Uterus (tissue), 4 donors: Measurements from ENCODE around the gene GRIK4. TPM values are rescaled to one million over a fixed set of nuclear protein-coding genes. Genes with fewer than 3 reads are reported as not detected.

ENCODE experiments used
- DNase-seq, 2 donors: peaks; one replicate each; pipeline ENCODE4 v3.0.0-alpha.2; 2019 to 2020
- H3K27ac ChIP-seq, 2 donors: fragments of 200-600 bp; sonication (generic); 1 replicate in 1 of 2; 2 replicates in 1 of 2; pipeline ENCODE4 v1.5.1; 2016 to 2018
- H3K27me3 ChIP-seq, 2 donors: fragments of 200-600 bp; sonication (generic); one replicate each; pipeline ENCODE4 v1.5.1; 2018 to 2019; ENCODE audit warnings: control low read depth in 1 of 2
- H3K36me3 ChIP-seq, 2 donors: fragments of 200-600 bp; sonication (generic); one replicate each; pipeline ENCODE4 v1.5.1; 2019; ENCODE audit warnings: control low read depth in 1 of 2
- H3K4me1 ChIP-seq, 2 donors: fragments of 200-600 bp; sonication (generic); one replicate each; pipeline ENCODE4 v1.5.1; 2018 to 2019; ENCODE audit warnings: control low read depth in 1 of 2
- H3K4me3 ChIP-seq, 2 donors: fragments of 200-600 bp; sonication (generic); 1 replicate in 1 of 2; 2 replicates in 1 of 2; pipeline ENCODE4 v1.5.1; 2018 to 2019; ENCODE audit warnings: mild to moderate bottlenecking in 1 of 2
- H3K9me3 ChIP-seq, 2 donors: fragments of 200-600 bp; sonication (generic); one replicate each; pipeline ENCODE4 v1.5.1; 2019; ENCODE audit warnings: control low read depth in 1 of 2
- POLR2A ChIP-seq, 2 donors: fragments of 450-650 bp; IDR thresholded peaks; one replicate each; pipeline ENCODE4 v1.6.1; 2016; ENCODE audit warnings: antibody characterized with exemption in 2 of 2, mild to moderate bottlenecking in 1 of 2, moderate library complexity in 1 of 2
- intact Hi-C: fragments of 100-400 bp; cut with DNase I; formaldehyde crosslinking; loops from one replicate; pipeline ENCODE4 v1.15.1; 2023; ENCODE audit warnings: low total_unique reads
- total RNA-seq, 4 donors: library from RNA; depleted of rRNA in 3 of 4; stranded (reverse); fragments of >200 nt in 3 of 4; gene quantifications; one replicate each; pipeline versions ENCODE4 v1.1.0 to v1.2.4, GENCODE V29; 2014 to 2023
- TF ChIP-seq, protein P1 (sequence below), 4 experiments: fragments of 200-600 bp in 2 of 4; fragments of 450-650 bp in 2 of 4; sonication (generic) in 2 of 4; IDR thresholded peaks; one replicate each; pipeline ENCODE4 v1.5.1; 2016 to 2019; ENCODE audit warnings: antibody characterized with exemption in 4 of 4, mild to moderate bottlenecking in 2 of 4, moderate library complexity in 1 of 4
- donor health status: DM: yes; HTN: yes; CAD: no.

The GRIK4 gene
- total RNA-seq, 4 donors from 2014 or later: 0.28 to 1.1 TPM; not detected in 2

DNA sequence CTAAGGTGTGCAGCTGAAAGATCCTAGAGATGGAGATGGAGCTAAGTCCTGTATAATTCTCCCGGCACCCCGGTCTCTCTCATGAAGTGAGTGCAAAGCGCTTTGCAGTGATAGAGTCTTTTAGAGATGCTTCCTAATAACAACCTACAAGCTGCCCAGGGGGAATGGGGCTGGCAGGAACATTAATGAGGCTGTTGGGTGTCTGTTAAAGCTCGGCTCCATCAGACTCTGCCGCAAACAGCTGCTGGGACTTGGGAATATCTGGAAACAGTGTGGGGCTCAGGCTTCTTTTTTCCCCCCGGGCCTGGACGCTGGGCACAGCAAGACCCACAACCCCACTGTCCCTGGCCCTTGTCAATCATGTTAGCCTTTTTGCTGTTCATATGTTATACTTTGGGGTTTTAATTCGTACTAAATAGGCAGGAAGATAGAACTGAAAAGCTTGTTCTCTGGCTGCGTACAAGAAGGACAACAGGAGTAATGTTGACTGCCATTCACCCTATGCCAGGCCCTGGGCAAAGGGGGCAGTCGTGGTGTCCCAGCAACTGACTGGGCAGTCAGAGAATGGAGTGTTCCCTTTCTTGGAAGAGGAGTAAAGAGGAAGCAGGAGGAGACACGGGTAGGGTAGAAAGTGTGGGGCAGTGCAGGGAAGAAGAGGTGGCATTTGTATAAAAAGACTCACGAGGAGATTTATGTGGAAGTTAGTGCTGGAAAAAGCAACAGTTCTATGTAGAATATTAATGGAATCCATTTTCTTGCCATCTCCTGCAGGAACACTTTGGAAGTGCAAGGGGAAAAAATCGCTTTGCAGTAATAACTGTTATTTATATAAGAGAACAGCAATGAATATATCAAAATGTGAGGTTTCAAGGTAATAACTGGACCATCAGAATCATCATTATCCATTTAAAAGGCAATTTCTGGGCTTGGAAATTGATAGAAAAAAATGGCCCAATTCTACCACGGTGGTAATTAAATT lies 232.8 kb downstream of the GRIK4 start:
- Histone ChIP-seq H3K36me3 (no peaks in the 10 kb centered on the region), H3K27ac (no peak overlapping the region), H3K4me1 (no peaks in the 10 kb centered on the region), H3K4me3 (no peak overlapping the region), H3K9me3 (no peaks in the 10 kb centered on the region), H3K27me3 (no peaks in the 10 kb centered on the region)
- intact Hi-C loops: no loop called here
- TF ChIP-seq, protein P1, sequence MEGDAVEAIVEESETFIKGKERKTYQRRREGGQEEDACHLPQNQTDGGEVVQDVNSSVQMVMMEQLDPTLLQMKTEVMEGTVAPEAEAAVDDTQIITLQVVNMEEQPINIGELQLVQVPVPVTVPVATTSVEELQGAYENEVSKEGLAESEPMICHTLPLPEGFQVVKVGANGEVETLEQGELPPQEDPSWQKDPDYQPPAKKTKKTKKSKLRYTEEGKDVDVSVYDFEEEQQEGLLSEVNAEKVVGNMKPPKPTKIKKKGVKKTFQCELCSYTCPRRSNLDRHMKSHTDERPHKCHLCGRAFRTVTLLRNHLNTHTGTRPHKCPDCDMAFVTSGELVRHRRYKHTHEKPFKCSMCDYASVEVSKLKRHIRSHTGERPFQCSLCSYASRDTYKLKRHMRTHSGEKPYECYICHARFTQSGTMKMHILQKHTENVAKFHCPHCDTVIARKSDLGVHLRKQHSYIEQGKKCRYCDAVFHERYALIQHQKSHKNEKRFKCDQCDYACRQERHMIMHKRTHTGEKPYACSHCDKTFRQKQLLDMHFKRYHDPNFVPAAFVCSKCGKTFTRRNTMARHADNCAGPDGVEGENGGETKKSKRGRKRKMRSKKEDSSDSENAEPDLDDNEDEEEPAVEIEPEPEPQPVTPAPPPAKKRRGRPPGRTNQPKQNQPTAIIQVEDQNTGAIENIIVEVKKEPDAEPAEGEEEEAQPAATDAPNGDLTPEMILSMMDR (IDR thresholded peaks at IDR 0.05): no peak
- no peak for TF ChIP-seq POLR2A (IDR thresholded peaks at IDR 0.05)
- no peak for DNase-seq

DNA sequence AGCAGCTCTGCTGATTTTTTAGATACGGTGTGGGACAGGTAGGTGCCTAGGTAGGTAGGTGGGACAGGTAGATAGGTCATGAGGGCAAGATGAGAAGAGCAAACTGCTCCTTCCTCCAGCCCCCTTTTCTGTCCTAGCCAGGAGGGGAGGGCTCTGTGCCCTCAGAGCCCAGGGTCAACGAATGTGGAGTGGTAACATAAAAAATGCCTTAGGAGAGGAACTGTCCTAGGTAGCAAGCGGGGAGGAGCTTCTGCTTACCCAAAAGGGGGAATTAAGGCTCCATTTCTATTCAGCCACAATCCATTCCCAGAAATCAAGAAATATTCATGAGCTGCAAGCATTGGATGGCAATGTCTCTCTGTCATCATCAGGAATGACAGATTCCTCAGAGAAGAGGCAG lies 234.8 kb downstream of the GRIK4 start:
- Histone ChIP-seq H3K4me3 (no peak overlapping the region), H3K27ac (no peak overlapping the region), H3K36me3 (no peaks in the 10 kb centered on the region), H3K4me1 (no peaks in the 10 kb centered on the region), H3K27me3 (no peaks in the 10 kb centered on the region), H3K9me3 (no peaks in the 10 kb centered on the region)
- TF ChIP-seq, protein P1 (IDR thresholded peaks at IDR 0.05): no peak
- TF ChIP-seq POLR2A (IDR thresholded peaks at IDR 0.05): no peak
- intact Hi-C loops: no loop called here
- no peak for DNase-seq

DNA sequence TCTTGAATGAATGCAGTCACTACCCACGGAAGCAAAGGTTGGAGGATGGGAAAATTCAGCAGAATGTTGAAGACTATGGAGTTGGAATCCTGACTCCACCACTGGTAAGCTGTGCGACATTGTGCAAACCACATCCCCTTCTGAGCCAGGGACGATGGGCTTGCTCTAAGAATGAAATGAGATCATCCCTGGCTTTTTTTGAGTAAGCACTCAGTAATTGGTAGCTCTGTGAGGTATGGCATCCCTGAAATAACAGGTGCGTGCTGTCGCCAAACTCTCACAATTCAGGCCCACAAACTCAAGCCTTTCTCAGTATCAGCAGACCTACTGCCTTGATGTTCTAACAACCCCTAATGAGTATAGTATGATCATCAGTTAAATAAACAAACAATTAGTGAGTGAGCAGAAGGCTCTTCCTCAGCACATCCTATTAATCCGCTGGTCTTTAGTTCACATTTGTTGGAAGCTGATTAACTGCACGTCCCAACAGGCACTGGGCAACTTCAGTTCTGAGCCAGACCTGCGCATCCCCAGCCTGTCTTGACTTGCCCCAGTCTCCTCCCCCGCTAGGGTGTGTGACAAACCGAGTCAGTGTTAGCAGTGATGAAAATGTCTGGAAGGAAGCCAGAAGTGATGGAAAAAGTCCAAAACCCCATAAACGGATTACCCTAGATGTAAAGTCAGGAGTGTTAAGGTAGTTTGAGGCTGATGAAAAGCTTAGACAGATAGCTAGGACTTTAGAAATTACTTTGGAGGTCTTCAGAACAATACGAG lies 235.5 kb downstream of the GRIK4 start:
- DNase-seq: no peak
- Histone ChIP-seq H3K27ac (no peak overlapping the region), H3K4me3 (no peak overlapping the region)

DNA sequence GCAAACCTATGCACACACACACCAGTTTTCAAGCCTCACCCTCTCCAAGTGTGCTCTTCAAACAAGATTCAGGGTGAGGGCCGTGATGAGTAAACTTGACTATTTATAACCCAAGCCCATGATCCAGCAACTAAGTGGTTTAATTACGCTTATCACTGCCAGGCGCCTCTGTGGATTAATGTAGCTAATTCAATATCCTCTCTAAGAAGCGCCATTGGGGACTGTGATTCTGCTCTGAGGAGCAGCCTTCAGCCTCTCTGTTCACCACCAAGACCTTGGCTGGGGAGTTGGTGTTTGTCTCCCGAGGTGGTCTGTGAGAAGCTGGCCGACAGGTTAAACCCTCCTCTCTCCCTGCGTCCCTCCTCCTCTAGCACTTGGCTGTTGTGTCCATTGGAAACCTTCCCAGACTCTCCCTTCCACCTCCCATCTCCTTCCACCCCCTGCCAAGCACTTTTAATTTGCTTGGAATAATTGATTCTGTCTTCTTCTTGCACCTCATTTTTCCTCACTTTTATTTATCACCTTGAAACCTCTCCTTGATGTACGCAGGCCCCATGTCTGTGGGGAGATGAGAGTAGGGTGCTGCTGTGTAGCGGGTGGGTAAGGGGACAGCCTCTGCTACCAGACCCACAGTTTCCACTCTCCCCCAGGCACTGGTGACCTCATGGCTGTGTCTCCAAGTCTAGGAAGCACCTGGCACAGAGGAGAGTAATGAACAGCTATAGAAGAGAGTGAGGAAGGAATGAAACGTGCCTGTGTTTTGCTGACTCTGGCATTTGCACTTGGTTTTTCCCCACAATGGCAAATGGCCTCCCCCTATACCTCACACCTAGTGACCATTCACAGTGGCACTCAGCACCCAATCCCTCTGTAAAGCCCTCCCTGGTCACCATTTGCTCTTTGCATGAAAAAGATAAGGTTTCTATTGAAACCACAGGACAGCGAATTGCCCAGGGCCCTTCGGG lies 236.6 kb downstream of the GRIK4 start:
- TF ChIP-seq POLR2A (IDR thresholded peaks at IDR 0.05): no peak
- TF ChIP-seq, protein P1 (IDR thresholded peaks at IDR 0.05): no peak
- H3K9me3 ChIP-seq: no peaks in the 10 kb centered on the region
- no peak overlapping the region for H3K4me3 ChIP-seq
- H3K36me3 ChIP-seq: no peaks in the 10 kb centered on the region
- DNase-seq: no peak
- intact Hi-C loops: no loop called here
- no peaks in the 10 kb centered on the region for H3K4me1 ChIP-seq
- H3K27ac ChIP-seq: peak overlapping the region in 1 of 2 donors; percentile 22
- no peaks in the 10 kb centered on the region for H3K27me3 ChIP-seq

More for the DNA sequence above, 235.5 kb downstream of the GRIK4 start:
- Histone ChIP-seq H3K36me3 (no peaks in the 10 kb centered on the region), H3K27me3 (no peaks in the 10 kb centered on the region), H3K9me3 (no peaks in the 10 kb centered on the region), H3K4me1 (no peaks in the 10 kb centered on the region)
- intact Hi-C loops: no loop called here
- TF ChIP-seq POLR2A (IDR thresholded peaks at IDR 0.05): no peak
- TF ChIP-seq, protein P1 (IDR thresholded peaks at IDR 0.05): no peak
